NCI-H2107 treated with DMSO at 0.1 percent for 48 hours (cell line): ENCODE results near the gene PLA2G4D.

Experiments used
- DNase-seq: peaks from one replicate; lab custom pipeline; 2025; ENCODE audit not compliant: unreplicated experiment; lab: John Stamatoyannopoulos, UW

The PLA2G4D gene

GRCh38 chr15:42090781-42091180 lies 3.6 kb downstream of the PLA2G4D start:
- DNase-seq: no peak

DNA sequence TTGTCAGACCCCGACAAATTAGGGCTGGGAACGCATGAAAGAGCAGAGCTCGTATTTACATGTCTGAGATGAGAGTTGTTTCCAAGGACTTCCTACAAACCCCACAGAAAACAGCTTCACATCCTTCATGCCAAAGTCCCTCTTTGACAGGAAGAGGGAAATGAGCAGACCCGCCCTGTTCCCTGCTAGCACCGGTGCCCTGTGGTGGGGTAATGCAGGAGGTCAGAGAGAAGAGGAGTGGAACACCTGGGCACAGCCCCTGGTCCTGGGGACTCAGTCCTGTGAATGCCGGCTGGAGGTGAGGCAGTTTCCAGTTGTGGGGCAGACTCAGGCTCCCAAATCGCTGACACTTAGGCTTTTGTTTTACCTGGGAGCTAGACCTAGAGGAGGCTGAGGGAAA lies 4.0 kb downstream of the PLA2G4D start:
- no peak for DNase-seq

GRCh38 chr15:42089942-42090341 lies 4.4 kb downstream of the PLA2G4D start:
- no peak for DNase-seq

GRCh38 chr15:42088801-42089640 lies 5.3 kb downstream of the PLA2G4D start:
- peak; percentile 1 for DNase-seq

DNA sequence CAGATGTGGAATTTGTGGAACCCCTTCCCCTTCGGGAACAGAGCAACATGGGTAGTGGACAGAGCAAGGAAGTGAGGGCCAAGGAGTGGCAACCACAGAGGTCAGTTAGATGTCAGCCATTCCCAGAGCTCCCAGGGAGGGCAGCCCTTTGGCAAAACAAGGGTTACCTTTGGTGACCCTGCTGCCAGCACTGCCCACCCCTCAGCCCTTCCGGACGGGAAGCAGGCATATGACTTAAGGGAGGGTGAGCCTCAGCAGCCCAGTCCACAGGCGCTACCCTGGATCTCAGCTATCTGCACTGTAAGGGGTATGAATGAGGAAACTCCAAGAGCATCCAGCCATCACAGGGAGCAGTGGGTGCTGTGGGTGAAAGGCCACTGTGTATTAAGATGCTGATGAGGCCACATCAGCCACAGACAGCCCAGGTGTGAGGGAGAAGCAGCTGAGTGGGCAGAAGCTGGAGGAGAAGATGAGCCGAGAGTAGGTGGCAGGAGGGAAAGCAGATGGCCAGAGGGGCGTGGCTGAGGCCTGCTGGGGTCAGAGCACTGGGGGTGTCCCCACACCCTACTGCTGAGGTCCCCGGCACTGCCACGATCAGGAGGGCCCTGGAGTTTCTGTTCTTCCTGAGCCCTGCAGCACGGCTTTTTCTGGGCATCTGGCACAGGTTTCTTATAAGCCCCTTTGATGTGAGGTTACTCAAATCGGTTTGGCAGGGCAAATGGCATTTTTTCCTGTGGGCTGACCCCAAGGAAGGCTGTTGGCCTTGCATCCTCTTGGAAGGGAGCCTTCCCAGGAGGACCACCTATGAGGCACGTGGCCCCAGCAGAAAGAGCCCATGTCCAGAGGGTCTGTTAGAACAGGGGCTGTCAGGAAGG lies 6.2 kb downstream of the PLA2G4D start:
- no peak for DNase-seq

DNA sequence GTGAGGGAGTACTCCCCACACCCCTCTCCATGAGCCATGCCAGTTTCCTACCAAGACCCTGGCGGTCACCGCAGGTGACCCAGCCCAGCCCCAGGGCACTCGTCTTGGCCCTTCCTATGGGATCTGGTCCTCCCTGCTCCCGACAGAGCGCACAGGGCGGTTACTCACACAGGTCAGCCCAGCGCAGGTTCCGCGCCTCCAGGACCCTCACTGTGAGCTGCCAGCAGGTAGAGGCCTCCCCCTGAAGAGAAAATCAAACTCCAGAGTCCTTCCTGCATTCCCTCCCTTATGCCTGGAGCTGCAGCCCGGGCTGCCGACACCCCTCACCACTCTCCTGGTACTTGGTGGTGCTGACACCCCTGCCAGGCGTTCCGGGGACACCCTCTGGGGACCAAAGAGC lies 6.9 kb downstream of the PLA2G4D start:
- no peak for DNase-seq

DNA sequence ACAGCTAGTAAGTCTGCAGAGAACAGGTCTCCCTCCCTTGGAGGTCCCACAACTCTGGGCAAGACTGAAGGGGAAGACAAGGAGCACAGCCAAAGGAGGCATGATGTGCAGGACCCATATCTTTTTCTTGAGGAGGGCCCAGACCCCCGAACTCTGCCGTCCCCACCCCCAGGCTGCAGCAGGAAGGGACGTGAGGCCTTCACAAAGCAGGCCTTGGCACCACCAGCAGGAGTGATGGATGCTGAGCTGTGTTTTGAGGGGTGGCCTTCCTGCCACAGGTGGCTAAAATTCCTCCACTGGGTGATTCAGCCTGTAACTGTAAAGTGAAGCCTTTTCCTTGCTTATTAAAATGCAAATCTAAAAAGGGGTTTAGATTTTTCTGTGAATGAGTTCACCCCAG lies 8.6 kb downstream of the PLA2G4D start:
- DNase-seq: no peak

- no peak for DNase-seq
Measured at GRCh38 chr15:42085236-42085605, 9.1 kb downstream of the PLA2G4D start.

DNA sequence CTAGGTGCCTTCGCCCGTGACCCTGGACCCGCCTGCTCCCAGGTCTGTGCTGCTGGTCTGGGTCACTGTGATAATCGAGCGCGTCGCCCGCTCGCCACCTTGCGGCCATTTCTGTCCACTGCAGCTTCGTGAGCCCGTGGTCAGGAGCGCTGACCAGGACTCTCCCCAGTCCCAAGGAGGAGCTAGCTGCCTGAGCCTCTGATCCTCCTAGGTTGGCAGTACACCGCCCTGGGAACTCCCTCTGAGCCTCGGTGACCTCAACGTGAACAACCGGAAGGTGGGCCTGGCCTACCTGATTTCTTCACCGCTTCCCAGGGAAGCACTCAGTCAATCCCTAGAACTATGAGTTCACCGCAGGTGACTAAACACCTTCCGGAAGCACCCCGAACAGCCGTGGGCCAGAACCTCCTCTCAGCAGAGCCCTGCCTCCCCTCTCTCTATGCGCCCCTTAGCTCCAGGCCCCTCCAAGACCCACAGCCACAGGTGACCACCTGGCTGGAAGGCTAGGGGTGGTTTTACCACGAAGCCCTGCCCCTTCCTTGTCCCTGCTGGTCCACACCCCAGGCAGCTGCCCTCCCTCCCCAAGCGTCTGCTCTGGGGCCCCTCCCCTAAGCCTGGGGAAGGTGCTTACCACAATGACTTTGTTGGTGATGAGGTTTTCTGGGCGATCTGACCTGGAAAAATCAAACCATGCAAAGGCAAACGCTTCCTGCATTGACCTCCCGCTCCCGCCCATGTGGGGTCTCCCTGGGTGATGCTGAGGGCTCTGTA lies 9.7 kb downstream of the PLA2G4D start:
- peak; percentile 7 for DNase-seq

GRCh38 chr15:42083916-42084315 lies 10.4 kb downstream of the PLA2G4D start:
- DNase-seq: no peak

DNA sequence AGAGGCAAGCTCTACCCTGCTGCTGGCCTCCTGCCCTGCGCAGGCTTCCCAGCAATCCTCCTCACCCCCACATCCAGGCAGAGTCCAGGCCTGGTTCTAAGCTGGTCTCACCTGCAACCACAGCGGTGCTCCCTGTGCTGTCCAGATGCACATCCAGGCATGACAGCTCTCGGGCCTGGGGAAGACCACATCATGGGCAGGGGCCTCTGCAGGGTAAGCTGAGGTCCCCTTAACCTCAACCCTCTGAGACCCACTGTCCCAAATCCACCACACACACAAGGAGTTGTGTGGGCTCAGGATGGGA lies 10.8 kb downstream of the PLA2G4D start:
- DNase-seq: no peak

GRCh38 chr15:42082823-42083604 lies 11.3 kb downstream of the PLA2G4D start:
- no peak for DNase-seq

GRCh38 chr15:42082141-42082540 lies 12.2 kb downstream of the PLA2G4D start:
- no peak for DNase-seq

GRCh38 chr15:42080919-42081830 lies 13.2 kb downstream of the PLA2G4D start:
- DNase-seq: no peak

GRCh38 chr15:42080186-42080918 lies 14.0 kb downstream of the PLA2G4D start:
- DNase-seq: no peak

- DNase-seq: no peak
Measured at GRCh38 chr15:42079401-42079908, 14.9 kb downstream of the PLA2G4D start.

GRCh38 chr15:42078903-42079302 lies 15.5 kb downstream of the PLA2G4D start:
- DNase-seq: no peak

GRCh38 chr15:42077689-42078088 lies 16.7 kb downstream of the PLA2G4D start:
- DNase-seq: no peak

- DNase-seq: no peak
Measured at GRCh38 chr15:42073418-42073817, 20.9 kb downstream of the PLA2G4D start.
